CD4-positive, alpha-beta T cell (primary cell): ENCODE measurements around the gene BUD13. TPM values are rescaled to one million over a fixed set of nuclear protein-coding genes. Genes with fewer than 3 reads are reported as not detected.
A peak's percentile ranks its signal among the peaks of the same experiment; 100 is the strongest.

ENCODE experiments used
- ATAC-seq: fragments of 200-7000 bp; cut with Tn5 transposase; one replicate; pipeline ENCODE4 v1.10.0; 2022; ENCODE audit warnings: mild to moderate bottlenecking; ENCODE audit not compliant: poor library complexity
- CTCF ChIA-PET: fragments of 350-600 bp; sonication (Branson Sonifier 250); formaldehyde crosslinking; loops from one replicate; lab custom pipeline; 2021; ENCODE audit warnings: antibody characterized with exemption, inconsistent platforms; lab: Charles Lee
- POLR2A ChIA-PET: fragments of 350-600 bp; sonication (Branson Sonifier 250); formaldehyde crosslinking; loops from one replicate; lab custom pipeline; 2021; ENCODE audit warnings: antibody characterized with exemption, inconsistent platforms; lab: Charles Lee
- DNase-seq, 14 experiments: peaks; one replicate each; pipeline ENCODE4 v3.0.0-alpha.2; 2013 to 2020; ENCODE audit warnings: mixed read lengths in 2 of 14
- H3K27ac ChIP-seq, 2 donors: one replicate each; pipeline versions ENCODE4 v1.5.1 to v1.7.0; 2013; ENCODE audit warnings: low read length in 2 of 2, low read depth in 1 of 2, mild to moderate bottlenecking in 1 of 2
- H3K27me3 ChIP-seq, 2 experiments: 1 replicate in 1 of 2; 2 replicates in 1 of 2; pipeline versions ENCODE4 v1.6.1 to v1.7.0; 2013; ENCODE audit warnings: low read length in 2 of 2, control low read depth in 1 of 2, mild to moderate bottlenecking in 1 of 2, moderate library complexity in 1 of 2; ENCODE audit not compliant: insufficient read depth in 2 of 2, control insufficient read depth in 1 of 2
- H3K36me3 ChIP-seq: one replicate; pipeline ENCODE4 v1.6.1; 2013; ENCODE audit warnings: low read length, control low read depth; ENCODE audit not compliant: insufficient read depth
- H3K4me1 ChIP-seq: one replicate; pipeline ENCODE4 v1.6.1; 2013; ENCODE audit warnings: low read length, control low read depth; ENCODE audit not compliant: insufficient read depth
- H3K4me3 ChIP-seq: one replicate; pipeline ENCODE4 v1.5.1; 2013; ENCODE audit warnings: mild to moderate bottlenecking, low read length, moderate library complexity
- H3K9me3 ChIP-seq, 2 experiments: 1 replicate in 1 of 2; 2 replicates in 1 of 2; pipeline versions ENCODE4 v1.6.1 to v1.7.0; 2013; ENCODE audit warnings: low read length in 2 of 2, mild to moderate bottlenecking in 2 of 2, control low read depth in 1 of 2, moderate library complexity in 1 of 2; ENCODE audit not compliant: control insufficient read depth in 1 of 2, insufficient read depth in 1 of 2
- H3K27ac Mint-ChIP-seq: one replicate; pipeline ENCODE4 v1.8.0; 2020; ENCODE audit warnings: mixed read lengths
- H3K27me3 Mint-ChIP-seq: one replicate; pipeline ENCODE4 v1.8.0; 2021; ENCODE audit warnings: mixed read lengths
- H3K36me3 Mint-ChIP-seq: one replicate; pipeline ENCODE4 v1.8.0; 2021; ENCODE audit warnings: low read depth, mixed read lengths
- H3K4me1 Mint-ChIP-seq: one replicate; pipeline ENCODE4 v1.8.0; 2021; ENCODE audit warnings: low read depth, mixed read lengths
- H3K4me3 Mint-ChIP-seq: one replicate; pipeline ENCODE4 v1.8.0; 2020; ENCODE audit warnings: mild to moderate bottlenecking, mixed read lengths
- H3K9me3 Mint-ChIP-seq: one replicate; pipeline ENCODE4 v1.8.0; 2020; ENCODE audit warnings: mixed read lengths
- CTCF ChIP-seq: fragments of 200-600 bp; IDR thresholded peaks from one replicate; pipeline ENCODE4 v1.8.0; 2022; ENCODE audit warnings: antibody characterized with exemption, mild to moderate bottlenecking
- intact Hi-C, 2 experiments: fragments of 100-400 bp; cut with DNase I in 1 of 2; cut with micrococcal nuclease in 1 of 2; formaldehyde crosslinking; loops; one replicate each; pipeline versions ENCODE4 v1.15.1 to v1.9.0; 2023 to 2025; cut with DNase I, micrococcal nuclease
- total RNA-seq, 174 experiments: library from RNA in 2 of 174; stranded (reverse) in 2 of 174; gene quantifications; one replicate each; pipeline ENCODE4 v1.2.3 and lab custom pipeline; 2021 to 2026

Gene BUD13
- total RNA-seq, 2 experiments from 2014 or later = 9.2 to 10.1 TPM

GRCh38 chr11:116733043-116733755, 39.6 kb downstream of the BUD13 start:
- Mint-ChIP-seq H3K27ac (no peak overlapping the region), H3K4me1 (peaks cover 7% of the 10 kb centered on the region), H3K4me3 (no peak overlapping the region), H3K36me3 (no peaks in the 10 kb centered on the region), H3K27me3 (no peaks in the 10 kb centered on the region), H3K9me3 (no peaks in the 10 kb centered on the region)
- Histone ChIP-seq H3K4me1 (peaks cover 7% of the 10 kb centered on the region), H3K36me3 (no peaks in the 10 kb centered on the region), H3K4me3 (no peak overlapping the region), H3K27ac (no peak overlapping the region), H3K9me3 (no peaks in the 10 kb centered on the region), H3K27me3 (no peaks in the 10 kb centered on the region)
- ATAC-seq (peak; percentile 16), DNase-seq (no peak)
- intact Hi-C loops = loop anchor here in 1 of 2 experiments (5.0 kb wide), 2 partner anchors 104 to 494 kb away; partner anchors contain the start of gene APOA1
- CTCF ChIA-PET = interaction anchor here (0.7 to 1.5 kb wide), 8 partner anchors 8 to 494 kb away, joined by 3 to 11 read pairs (median 4); partner anchors contain the start of gene BUD13
- TF ChIP-seq CTCF = peak; percentile 11
- POLR2A ChIA-PET = interaction anchor here (1.2 kb wide), 1 partner anchor 103 kb away, joined by 4 read pairs; no protein-coding TSS in a partner anchor

- no peaks in the 10 kb centered on the region for H3K27me3 Mint-ChIP-seq
- peaks cover 0 to 2% of the 10 kb centered on the region in 2 experiments for H3K27me3 ChIP-seq
- POLR2A ChIA-PET = interaction anchor here (1.2 kb wide), 1 partner anchor 103 kb away, joined by 4 read pairs; no protein-coding TSS in a partner anchor
- H3K4me3 ChIP-seq = no peak overlapping the region
- DNase-seq = peak; percentile 33 to 76 (median 45)
- H3K4me1 ChIP-seq = peaks cover 7% of the 10 kb centered on the region
- H3K9me3 Mint-ChIP-seq = no peaks in the 10 kb centered on the region
- TF ChIP-seq CTCF = peak; percentile 83
- H3K27ac Mint-ChIP-seq = no peak overlapping the region
- H3K36me3 Mint-ChIP-seq = no peaks in the 10 kb centered on the region
- CTCF ChIA-PET = interaction anchor here (0.6 to 1.5 kb wide), 12 partner anchors 9 to 495 kb away, joined by 3 to 11 read pairs (median 4); partner anchors contain the start of gene BUD13
- peak; percentile 95 for ATAC-seq
- H3K4me3 Mint-ChIP-seq = no peak overlapping the region
- H3K9me3 ChIP-seq = no peaks in the 10 kb centered on the region
- H3K36me3 ChIP-seq = no peaks in the 10 kb centered on the region
- peaks cover 7% of the 10 kb centered on the region for H3K4me1 Mint-ChIP-seq
- H3K27ac ChIP-seq = no peak overlapping the region
- intact Hi-C loops = loop anchor here (1.0 to 5.0 kb wide), 4 partner anchors 105 to 495 kb away; partner anchors contain the start of gene APOA1 (in 1 of the 2)
Measured at GRCh38 chr11:116732271-116733042, 40.3 kb downstream of the BUD13 start.

GRCh38 chr11:116731821-116732220, 41.0 kb downstream of the BUD13 start:
- H3K36me3 Mint-ChIP-seq = no peaks in the 10 kb centered on the region
- intact Hi-C loops = loop anchor here (1.0 to 5.0 kb wide), 4 partner anchors 105 to 495 kb away; partner anchors contain the start of gene APOA1 (in 1 of the 2)
- H3K4me1 Mint-ChIP-seq = peaks cover 7% of the 10 kb centered on the region
- peaks cover under 1% of the 10 kb centered on the region for H3K27me3 Mint-ChIP-seq
- POLR2A ChIA-PET = no interaction called here
- no peak overlapping the region for H3K27ac Mint-ChIP-seq
- ATAC-seq (no peak), DNase-seq (no peak)
- no peak for TF ChIP-seq CTCF
- Histone ChIP-seq H3K27ac (no peak overlapping the region), H3K9me3 (no peaks in the 10 kb centered on the region), H3K36me3 (no peaks in the 10 kb centered on the region), H3K4me3 (no peak overlapping the region), H3K4me1 (peaks cover 7% of the 10 kb centered on the region), H3K27me3 (peaks cover 0 to 5% of the 10 kb centered on the region in 2 experiments)
- H3K4me3 Mint-ChIP-seq = no peak overlapping the region
- CTCF ChIA-PET = interaction anchor here (0.8 to 1.5 kb wide), 5 partner anchors 11 to 495 kb away, joined by 3 to 11 read pairs (median 6); no protein-coding TSS in a partner anchor
- H3K9me3 Mint-ChIP-seq = no peaks in the 10 kb centered on the region
